Chondrocyte (in vitro differentiated cells): ENCODE data around the gene ZNF625. TPM values are rescaled to one million over a fixed set of nuclear protein-coding genes. Genes with fewer than 3 reads are reported as not detected.
A peak's percentile ranks its signal among the peaks of the same experiment; 100 is the strongest.

ENCODE experiments used
- DNase-seq: peaks from one replicate; pipeline ENCODE4 v3.0.0; 2021; ENCODE audit warnings: mixed read lengths, low spot score
- H3K27ac Mint-ChIP-seq: one replicate; pipeline ENCODE4 v1.8.0; 2021; ENCODE audit warnings: mild to moderate bottlenecking, moderate library complexity, mixed read lengths; ENCODE audit not compliant: unreplicated experiment
- H3K27me3 Mint-ChIP-seq: 2 replicates; pipeline ENCODE4 v1.8.0; 2021; ENCODE audit warnings: low read depth, mixed read lengths
- H3K36me3 Mint-ChIP-seq: 2 replicates; pipeline ENCODE4 v1.8.0; 2021; ENCODE audit warnings: low read depth, mixed read lengths
- H3K4me1 Mint-ChIP-seq: 2 replicates; pipeline ENCODE4 v1.8.0; 2021; ENCODE audit warnings: low read depth, mild to moderate bottlenecking, mixed read lengths
- H3K4me3 Mint-ChIP-seq: one replicate; pipeline ENCODE4 v1.8.0; 2021; ENCODE audit warnings: mild to moderate bottlenecking, moderate library complexity, mixed read lengths; ENCODE audit not compliant: unreplicated experiment
- H3K9me3 Mint-ChIP-seq: 2 replicates; pipeline ENCODE4 v1.8.0; 2021; ENCODE audit warnings: low read depth, mixed read lengths
- total RNA-seq: library from RNA; stranded (reverse); gene quantifications from 3 replicates; pipeline ENCODE4 v1.2.1, GENCODE V29; 2021
- TF ChIP-seq, protein P1 (sequence below): fragments of 200-600 bp; sonication (generic); IDR thresholded peaks from 2 replicates; pipeline ENCODE4 v1.5.0; 2021; ENCODE audit warnings: antibody characterized with exemption, mild to moderate bottlenecking, moderate library complexity

Gene ZNF625
- total RNA-seq, 1 donor from 2014 or later, result 12.1 TPM

DNA sequence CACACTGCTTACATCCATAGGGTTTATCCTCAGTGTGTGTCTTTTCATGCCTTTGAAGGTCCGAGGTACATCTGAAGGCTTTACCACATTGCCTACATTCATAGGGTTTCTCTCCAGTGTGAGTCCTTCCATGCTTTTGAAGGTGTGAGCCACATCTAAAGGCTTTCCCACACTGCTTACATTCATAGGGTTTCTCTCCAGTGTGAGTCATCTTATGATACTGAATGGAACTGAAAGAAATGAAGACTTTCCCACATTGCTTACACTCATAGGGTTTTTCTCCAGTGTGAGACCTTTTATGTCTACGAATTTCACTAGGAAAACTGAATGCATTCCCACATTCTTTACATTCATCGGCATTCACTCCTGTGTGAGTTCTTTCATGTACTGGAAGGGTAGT lies 23.5 kb downstream of the ZNF625 start:
- Mint-ChIP-seq H3K27me3 (no peaks in the 10 kb centered on the region), H3K4me3 (no peak overlapping the region), H3K4me1 (peaks cover 3% of the 10 kb centered on the region), H3K27ac (no peak overlapping the region), H3K9me3 (peaks cover 54% of the 10 kb centered on the region), H3K36me3 (peaks cover 63% of the 10 kb centered on the region)
- no peak for DNase-seq
- TF ChIP-seq, protein P1, sequence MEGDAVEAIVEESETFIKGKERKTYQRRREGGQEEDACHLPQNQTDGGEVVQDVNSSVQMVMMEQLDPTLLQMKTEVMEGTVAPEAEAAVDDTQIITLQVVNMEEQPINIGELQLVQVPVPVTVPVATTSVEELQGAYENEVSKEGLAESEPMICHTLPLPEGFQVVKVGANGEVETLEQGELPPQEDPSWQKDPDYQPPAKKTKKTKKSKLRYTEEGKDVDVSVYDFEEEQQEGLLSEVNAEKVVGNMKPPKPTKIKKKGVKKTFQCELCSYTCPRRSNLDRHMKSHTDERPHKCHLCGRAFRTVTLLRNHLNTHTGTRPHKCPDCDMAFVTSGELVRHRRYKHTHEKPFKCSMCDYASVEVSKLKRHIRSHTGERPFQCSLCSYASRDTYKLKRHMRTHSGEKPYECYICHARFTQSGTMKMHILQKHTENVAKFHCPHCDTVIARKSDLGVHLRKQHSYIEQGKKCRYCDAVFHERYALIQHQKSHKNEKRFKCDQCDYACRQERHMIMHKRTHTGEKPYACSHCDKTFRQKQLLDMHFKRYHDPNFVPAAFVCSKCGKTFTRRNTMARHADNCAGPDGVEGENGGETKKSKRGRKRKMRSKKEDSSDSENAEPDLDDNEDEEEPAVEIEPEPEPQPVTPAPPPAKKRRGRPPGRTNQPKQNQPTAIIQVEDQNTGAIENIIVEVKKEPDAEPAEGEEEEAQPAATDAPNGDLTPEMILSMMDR, result no peak

DNA sequence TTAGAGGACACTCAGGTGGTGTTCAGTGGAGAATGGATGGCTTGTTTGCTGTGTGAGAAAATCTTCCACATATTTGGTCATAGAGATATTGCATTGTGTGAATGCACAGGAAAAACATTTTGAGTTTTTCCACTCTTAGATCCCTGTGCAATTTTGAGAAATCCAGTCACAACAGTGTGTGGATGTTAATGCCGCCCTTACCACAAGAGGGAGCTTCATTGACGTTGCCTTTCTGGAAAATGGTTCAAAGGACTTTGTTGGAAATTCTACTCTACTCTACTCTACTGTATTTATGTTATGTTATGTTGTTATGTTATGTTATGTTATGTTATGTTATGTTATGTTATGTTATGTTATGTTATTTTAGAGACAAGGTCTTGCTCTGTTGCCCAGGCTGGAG lies 29.8 kb downstream of the ZNF625 start:
- H3K4me3 Mint-ChIP-seq, result no peak overlapping the region
- peaks cover 20% of the 10 kb centered on the region for H3K36me3 Mint-ChIP-seq
- H3K27me3 Mint-ChIP-seq, result no peaks in the 10 kb centered on the region
- peaks cover 29% of the 10 kb centered on the region for H3K9me3 Mint-ChIP-seq
- no peak for DNase-seq
- TF ChIP-seq, protein P1, result peak; percentile 68
- no peak overlapping the region for H3K27ac Mint-ChIP-seq
- H3K4me1 Mint-ChIP-seq, result no peaks in the 10 kb centered on the region

DNA sequence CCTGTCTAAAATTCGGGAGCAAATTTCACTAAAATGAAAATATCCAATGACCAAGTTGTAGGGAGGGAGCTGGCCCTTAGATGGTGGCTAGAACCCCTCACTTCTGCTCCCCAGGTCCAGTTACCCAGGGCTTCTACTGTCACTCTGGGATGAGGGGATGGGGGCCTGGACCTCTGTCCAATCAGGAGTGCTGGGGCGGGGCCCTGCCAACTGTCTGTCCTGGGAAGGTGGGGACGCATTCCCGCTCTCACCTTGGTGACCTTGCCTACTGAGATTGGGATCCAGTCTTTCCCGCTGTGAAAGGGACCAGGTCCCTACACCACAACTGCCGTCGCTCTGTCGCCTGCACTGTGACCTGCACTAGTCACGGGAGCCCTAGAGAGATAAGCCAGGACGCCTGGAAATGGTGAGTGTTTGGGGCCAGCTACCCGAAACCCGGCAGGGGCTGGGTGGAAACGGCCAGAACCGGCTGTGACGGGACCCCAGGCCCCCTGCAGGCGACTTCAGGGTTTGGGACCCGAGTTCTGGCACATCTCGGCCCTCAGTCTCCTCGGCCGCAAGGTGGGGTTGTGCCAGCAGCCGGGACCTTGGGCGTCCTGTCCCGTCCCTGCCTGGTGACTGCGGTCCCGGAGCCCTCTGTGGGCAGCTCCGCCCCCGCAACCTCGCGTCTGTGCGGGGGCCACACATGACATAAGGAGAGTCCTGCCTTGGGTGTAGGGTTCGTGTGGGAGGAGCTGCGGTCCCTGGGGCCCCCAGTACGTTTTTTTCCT lies 39.1 kb downstream of the ZNF625 start:
- Mint-ChIP-seq H3K4me3 (no peak overlapping the region), H3K27ac (no peak overlapping the region), H3K27me3 (no peaks in the 10 kb centered on the region), H3K36me3 (peaks cover 17% of the 10 kb centered on the region), H3K4me1 (no peaks in the 10 kb centered on the region), H3K9me3 (peaks cover 20% of the 10 kb centered on the region)
- DNase-seq, result no peak
- TF ChIP-seq, protein P1, result no peak

DNA sequence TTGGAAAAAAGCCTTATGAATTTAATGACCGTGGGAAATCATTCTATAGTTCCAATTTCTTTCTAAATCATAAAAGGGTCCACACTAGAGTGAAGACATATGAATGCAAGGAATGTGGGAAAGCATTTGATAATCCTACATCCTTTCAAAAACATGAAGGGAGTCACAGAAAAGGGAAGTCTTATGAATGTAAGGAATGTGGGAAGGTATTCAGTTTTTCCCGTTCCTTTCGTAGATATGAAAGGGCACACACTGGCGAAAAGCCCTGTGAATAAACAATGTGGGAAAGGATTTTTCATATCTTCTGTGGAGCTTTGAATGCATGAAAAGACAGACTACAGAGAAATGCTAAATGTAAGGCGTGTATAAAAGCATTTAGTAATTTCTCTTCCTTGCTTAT lies 43.4 kb downstream of the ZNF625 start:
- DNase-seq, result no peak
- H3K36me3 Mint-ChIP-seq, result peaks cover 45% of the 10 kb centered on the region

DNA sequence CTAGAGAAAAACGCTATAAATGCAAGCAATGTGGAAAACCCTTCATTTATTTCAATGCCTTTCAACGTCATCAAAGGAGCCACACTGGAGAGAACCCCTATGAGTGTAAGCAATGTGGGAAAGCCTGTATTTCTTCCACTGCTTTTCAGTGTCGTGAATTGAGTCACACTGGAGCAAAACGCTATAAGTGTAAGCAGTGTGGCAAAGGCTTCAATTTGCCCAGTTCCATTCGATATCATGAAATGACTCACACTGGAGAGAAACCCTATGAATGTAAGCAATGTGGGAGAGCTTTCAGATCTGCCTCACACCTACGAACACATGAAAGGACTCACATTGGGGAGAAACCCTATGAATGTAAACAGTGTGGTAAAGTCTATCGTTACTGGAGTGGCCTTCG lies 43.8 kb downstream of the ZNF625 start:
- Mint-ChIP-seq H3K4me1 (no peaks in the 10 kb centered on the region), H3K36me3 (peaks cover 45% of the 10 kb centered on the region), H3K4me3 (no peak overlapping the region), H3K9me3 (peaks cover 41% of the 10 kb centered on the region), H3K27me3 (no peaks in the 10 kb centered on the region), H3K27ac (no peak overlapping the region)
- TF ChIP-seq, protein P1, result no peak
- DNase-seq, result no peak

More for the DNA sequence above, 43.4 kb downstream of the ZNF625 start:
- Mint-ChIP-seq H3K9me3 (peaks cover 41% of the 10 kb centered on the region), H3K27ac (no peak overlapping the region), H3K4me3 (no peak overlapping the region), H3K4me1 (no peaks in the 10 kb centered on the region), H3K27me3 (no peaks in the 10 kb centered on the region)
- TF ChIP-seq, protein P1, result no peak
